HPDE6-E6E7 (cell line): Measurements from ENCODE around the gene GRHPR.
"Not testable (repeated sequence)": the region's sequence is repeated elsewhere in the genome, so short reads cannot be mapped to it uniquely, and the experiment has no call there.

Source experiments
- DNase-seq: peaks from one replicate; pipeline ENCODE4 v3.0.0; 2011; ENCODE audit warnings: missing footprints; ENCODE audit errors: extremely low spot score

The GRHPR gene

GRCh38 chr9:37447111-37447510, 24.6 kb downstream of the GRHPR start:
- no peak for DNase-seq

GRCh38 chr9:37449862-37450632, 27.6 kb downstream of the GRHPR start:
- DNase-seq: no peak

GRCh38 chr9:37451628-37452027, 29.1 kb downstream of the GRHPR start:
- DNase-seq: no peak

GRCh38 chr9:37452611-37453010, 30.1 kb downstream of the GRHPR start:
- DNase-seq: no peak

GRCh38 chr9:37453827-37454226, 31.3 kb downstream of the GRHPR start:
- DNase-seq: no peak

- no peak for DNase-seq
Measured at GRCh38 chr9:37454238-37454637, 31.7 kb downstream of the GRHPR start.

GRCh38 chr9:37455884-37456647, 33.6 kb downstream of the GRHPR start:
- no peak for DNase-seq

- no peak for DNase-seq
Measured at GRCh38 chr9:37456817-37457216, 34.3 kb downstream of the GRHPR start.

- no peak for DNase-seq
Measured at GRCh38 chr9:37464006-37464405, 41.5 kb downstream of the GRHPR start.

GRCh38 chr9:37464426-37465248, 42.1 kb downstream of the GRHPR start:
- peak; percentile 73 for DNase-seq

GRCh38 chr9:37465249-37466036, 42.9 kb downstream of the GRHPR start, which contains the start of gene ZBTB5:
TSS of gene ZBTB5 (minus strand) at chr9:37465450. CDS start at chr9:37442551, 22,899 bp downstream.
- peak; percentile 95 for DNase-seq

GRCh38 chr9:37466037-37466709, 43.7 kb downstream of the GRHPR start:
- DNase-seq: peak; percentile 31

GRCh38 chr9:37467530-37467929, 45.0 kb downstream of the GRHPR start:
- not testable (repeated sequence) for DNase-seq

GRCh38 chr9:37468620-37469019, 46.1 kb downstream of the GRHPR start:
- no peak for DNase-seq

- DNase-seq: peak; percentile 37
Measured at GRCh38 chr9:37471942-37472684, 49.6 kb downstream of the GRHPR start.

GRCh38 chr9:37473982-37474381, 51.5 kb downstream of the GRHPR start:
- not testable (repeated sequence) for DNase-seq

- DNase-seq: no peak
Measured at GRCh38 chr9:37474438-37474837, 51.9 kb downstream of the GRHPR start.

- DNase-seq: no peak
Measured at GRCh38 chr9:37476930-37477329, 54.4 kb downstream of the GRHPR start.

- DNase-seq: not testable (repeated sequence)
Measured at GRCh38 chr9:37477443-37477842, 54.9 kb downstream of the GRHPR start.
